ENCODE measurements around the gene FOXJ1.
A peak's percentile ranks its signal among the peaks of the same experiment; 100 is the strongest.
"Not testable (repeated sequence)": the region's sequence is repeated elsewhere in the genome, so short reads cannot be mapped to it uniquely, and the experiment has no call there.

Gene FOXJ1

GRCh38 chr17:76141212-76142038 lies at the start of gene FOXJ1:
Gene FOXJ1 (minus strand): TSS chr17:76141245. CDS start chr17:76140395, 850 bp downstream.
- DNase-seq: peak; percentile 92

- no peak for DNase-seq
These were observed 48.7 kb upstream of the FOXJ1 start for GRCh38 chr17:76189741-76190140.

GRCh38 chr17:76189247-76189646 lies 48.2 kb upstream of the FOXJ1 start:
- no peak for DNase-seq

- DNase-seq: no peak
These were observed 47.4 kb upstream of the FOXJ1 start for GRCh38 chr17:76188213-76189016.

GRCh38 chr17:76186774-76187173 lies 45.7 kb upstream of the FOXJ1 start:
- DNase-seq: not testable (repeated sequence)

- DNase-seq: no peak
These were observed 43.2 kb upstream of the FOXJ1 start for GRCh38 chr17:76184290-76184689.

GRCh38 chr17:76182016-76182764 lies 41.1 kb upstream of the FOXJ1 start:
- peak; percentile 63 for DNase-seq

- no peak for DNase-seq
These were observed 38.7 kb upstream of the FOXJ1 start for GRCh38 chr17:76179496-76180467.

- no peak for DNase-seq
These were observed 37.1 kb upstream of the FOXJ1 start for GRCh38 chr17:76178124-76178523.

GRCh38 chr17:76176701-76177574 lies 35.9 kb upstream of the FOXJ1 start:
- no peak for DNase-seq

GRCh38 chr17:76174037-76174436 lies 33.0 kb upstream of the FOXJ1 start:
- no peak for DNase-seq

- no peak for DNase-seq
These were observed 32.4 kb upstream of the FOXJ1 start for GRCh38 chr17:76173474-76173873.

- DNase-seq: peak; percentile 14
These were observed 30.7 kb upstream of the FOXJ1 start for GRCh38 chr17:76171706-76172105.

- no peak for DNase-seq
These were observed 29.1 kb upstream of the FOXJ1 start for GRCh38 chr17:76170114-76170513.

GRCh38 chr17:76166906-76167305 lies 25.9 kb upstream of the FOXJ1 start:
- no peak for DNase-seq

GRCh38 chr17:76166168-76166567 lies 25.1 kb upstream of the FOXJ1 start:
- no peak for DNase-seq

GRCh38 chr17:76164331-76164730 lies 23.3 kb upstream of the FOXJ1 start:
- no peak for DNase-seq

GRCh38 chr17:76163919-76164318 lies 22.9 kb upstream of the FOXJ1 start:
- DNase-seq: no peak

- no peak for DNase-seq
These were observed 20.7 kb upstream of the FOXJ1 start for GRCh38 chr17:76161619-76162266.

- DNase-seq: no peak
These were observed 20.0 kb upstream of the FOXJ1 start for GRCh38 chr17:76160896-76161528.
